Measurements from ENCODE around the gene MX2.
"Not testable (repeated sequence)": the region's sequence is repeated elsewhere in the genome, so short reads cannot be mapped to it uniquely, and the experiment has no call there.

MX2 gene

GRCh38 chr21:41338455-41338854, 23.4 kb upstream of the MX2 start:
- no peak for DNase-seq (ENCODE audit: low spot score)

- DNase-seq (ENCODE audit: low spot score): no peak
Measured at GRCh38 chr21:41342035-41342434, 19.8 kb upstream of the MX2 start.

GRCh38 chr21:41344146-41344545, 17.7 kb upstream of the MX2 start:
- no peak for DNase-seq (ENCODE audit: low spot score)

GRCh38 chr21:41345356-41345755, 16.5 kb upstream of the MX2 start:
- DNase-seq (ENCODE audit: low spot score): no peak

- DNase-seq (ENCODE audit: low spot score): no peak
Measured at GRCh38 chr21:41345934-41346685, 15.7 kb upstream of the MX2 start.

- DNase-seq (ENCODE audit: low spot score): no peak
Measured at GRCh38 chr21:41346758-41347157, 15.1 kb upstream of the MX2 start.

- no peak for DNase-seq (ENCODE audit: low spot score)
Measured at GRCh38 chr21:41348434-41348833, 13.4 kb upstream of the MX2 start.

- no peak for DNase-seq (ENCODE audit: low spot score)
Measured at GRCh38 chr21:41349126-41349525, 12.7 kb upstream of the MX2 start.

GRCh38 chr21:41349619-41350390, 12.0 kb upstream of the MX2 start:
- DNase-seq (ENCODE audit: low spot score): no peak

GRCh38 chr21:41350436-41351155, 11.2 kb upstream of the MX2 start:
- no peak for DNase-seq (ENCODE audit: low spot score)

- DNase-seq (ENCODE audit: low spot score): no peak
Measured at GRCh38 chr21:41357546-41357945, 4.3 kb upstream of the MX2 start.

- no peak for DNase-seq (ENCODE audit: low spot score)
Measured at GRCh38 chr21:41358193-41359166, 3.3 kb upstream of the MX2 start.

GRCh38 chr21:41359286-41359685, 2.5 kb upstream of the MX2 start:
- no peak for DNase-seq (ENCODE audit: low spot score)

GRCh38 chr21:41359754-41360071, 2.1 kb upstream of the MX2 start:
- DNase-seq (ENCODE audit: low spot score): not testable (repeated sequence)

- DNase-seq (ENCODE audit: low spot score): no peak
Measured at GRCh38 chr21:41360072-41360821, 1.6 kb upstream of the MX2 start.

- no peak for DNase-seq (ENCODE audit: low spot score)
Measured at GRCh38 chr21:41361053-41361785, 608 bp upstream of the MX2 start.

- no peak for DNase-seq (ENCODE audit: low spot score)
Measured at GRCh38 chr21:41362605-41363369, 960 bp downstream of the MX2 start.

- DNase-seq (ENCODE audit: low spot score): no peak
Measured at GRCh38 chr21:41363370-41364270, 1.8 kb downstream of the MX2 start.

GRCh38 chr21:41364308-41364707, 2.5 kb downstream of the MX2 start:
- no peak for DNase-seq (ENCODE audit: low spot score)
